Right atrium auricular region (tissue), 2 donors: Measurements from ENCODE around the gene FAM13A. TPM values are rescaled to one million over a fixed set of nuclear protein-coding genes. Genes with fewer than 3 reads are reported as not detected.

Source experiments
- DNase-seq: peaks from one replicate; pipeline ENCODE4 v3.0.0-alpha.2; 2019; ENCODE audit warnings: low spot score
- H3K27ac ChIP-seq, 2 donors: fragments of 200-600 bp; sonication (generic); 1 replicate in 1 of 2; 2 replicates in 1 of 2; pipeline ENCODE4 v1.5.1; 2016 to 2019
- H3K27me3 ChIP-seq, 2 donors: fragments of 200-600 bp; sonication (generic); one replicate each; pipeline versions ENCODE4 v1.5.1 to v1.6.0; 2017 to 2019
- H3K36me3 ChIP-seq: fragments of 200-600 bp; sonication (generic); one replicate; pipeline ENCODE4 v1.5.1; 2016
- H3K4me1 ChIP-seq, 2 donors: fragments of 200-600 bp; sonication (generic); one replicate each; pipeline versions ENCODE4 v1.5.1 to v1.6.0; 2017 to 2019
- H3K4me3 ChIP-seq, 2 donors: fragments of 200-600 bp; sonication (generic); 1 replicate in 1 of 2; 2 replicates in 1 of 2; pipeline ENCODE4 v1.5.1; 2017 to 2019; ENCODE audit warnings: mild to moderate bottlenecking in 1 of 2, moderate library complexity in 1 of 2
- H3K9me3 ChIP-seq, 2 donors: fragments of 200-600 bp; sonication (generic); one replicate each; pipeline ENCODE4 v1.5.1; 2019
- total RNA-seq, 2 donors: library from RNA; depleted of rRNA; stranded (reverse); fragments of >200 nt; gene quantifications; one replicate each; pipeline ENCODE4 v1.1.0, GENCODE V29; 2016
- TF ChIP-seq, protein P1 (sequence below), 2 donors: fragments of 200-600 bp; sonication (generic); IDR thresholded peaks; one replicate each; pipeline ENCODE4 v1.5.1; 2019; ENCODE audit warnings: antibody characterized with exemption in 2 of 2

The FAM13A gene
- total RNA-seq, 2 donors from 2014 or later, result 8.1 to 13.6 TPM

DNA sequence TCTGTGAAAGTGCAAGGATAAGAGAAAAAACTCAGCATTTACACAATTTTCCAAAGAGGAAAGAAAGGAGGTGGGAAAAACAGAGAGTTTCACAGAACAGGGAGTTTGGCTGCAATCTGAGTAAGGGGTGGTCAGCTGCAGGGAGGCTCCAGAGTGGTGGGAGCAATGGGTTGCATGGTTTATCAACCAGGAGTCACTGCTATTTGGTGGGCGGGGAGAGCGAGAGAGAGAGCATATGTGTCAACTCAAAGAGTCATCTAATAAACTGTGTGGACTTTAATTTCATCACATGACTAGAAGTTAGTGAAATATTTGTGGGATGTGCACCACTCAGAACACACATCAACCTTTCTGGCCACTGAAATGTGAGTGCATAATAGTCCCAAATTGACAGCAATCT is 94.6 kb downstream of the FAM13A start:
- H3K36me3 ChIP-seq, result no peaks in the 10 kb centered on the region

DNA sequence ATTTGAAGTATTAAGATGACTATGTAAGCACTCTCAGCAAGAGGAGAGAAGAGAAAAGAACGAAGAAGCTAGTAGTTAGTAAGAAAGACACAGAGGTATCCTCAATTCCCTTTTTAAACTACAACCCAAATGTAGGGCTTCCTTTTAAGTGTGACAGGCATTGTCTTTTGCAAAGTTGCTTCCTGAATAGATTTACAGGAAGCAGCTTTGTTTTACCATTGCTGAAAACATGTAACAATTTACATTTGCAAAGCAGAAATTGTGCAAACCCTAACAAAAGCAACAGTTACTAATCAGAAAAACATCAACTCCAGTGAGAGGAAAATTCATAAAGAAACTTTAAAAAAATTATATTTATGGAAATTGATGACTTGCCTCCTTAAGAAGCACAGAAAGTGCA is 96.4 kb downstream of the FAM13A start:
- H3K4me1 ChIP-seq, result no peaks in the 10 kb centered on the region
- no peak overlapping the region for H3K27ac ChIP-seq
- H3K36me3 ChIP-seq, result no peaks in the 10 kb centered on the region
- H3K9me3 ChIP-seq, result no peaks in the 10 kb centered on the region
- DNase-seq, result no peak
- H3K27me3 ChIP-seq, result no peaks in the 10 kb centered on the region
- H3K4me3 ChIP-seq, result no peak overlapping the region
- TF ChIP-seq, protein P1, sequence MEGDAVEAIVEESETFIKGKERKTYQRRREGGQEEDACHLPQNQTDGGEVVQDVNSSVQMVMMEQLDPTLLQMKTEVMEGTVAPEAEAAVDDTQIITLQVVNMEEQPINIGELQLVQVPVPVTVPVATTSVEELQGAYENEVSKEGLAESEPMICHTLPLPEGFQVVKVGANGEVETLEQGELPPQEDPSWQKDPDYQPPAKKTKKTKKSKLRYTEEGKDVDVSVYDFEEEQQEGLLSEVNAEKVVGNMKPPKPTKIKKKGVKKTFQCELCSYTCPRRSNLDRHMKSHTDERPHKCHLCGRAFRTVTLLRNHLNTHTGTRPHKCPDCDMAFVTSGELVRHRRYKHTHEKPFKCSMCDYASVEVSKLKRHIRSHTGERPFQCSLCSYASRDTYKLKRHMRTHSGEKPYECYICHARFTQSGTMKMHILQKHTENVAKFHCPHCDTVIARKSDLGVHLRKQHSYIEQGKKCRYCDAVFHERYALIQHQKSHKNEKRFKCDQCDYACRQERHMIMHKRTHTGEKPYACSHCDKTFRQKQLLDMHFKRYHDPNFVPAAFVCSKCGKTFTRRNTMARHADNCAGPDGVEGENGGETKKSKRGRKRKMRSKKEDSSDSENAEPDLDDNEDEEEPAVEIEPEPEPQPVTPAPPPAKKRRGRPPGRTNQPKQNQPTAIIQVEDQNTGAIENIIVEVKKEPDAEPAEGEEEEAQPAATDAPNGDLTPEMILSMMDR (IDR thresholded peaks at IDR 0.05), result no peak

More for the DNA sequence above, 94.6 kb downstream of the FAM13A start:
- no peak overlapping the region for H3K27ac ChIP-seq
- no peaks in the 10 kb centered on the region for H3K4me1 ChIP-seq
- TF ChIP-seq, protein P1 (IDR thresholded peaks at IDR 0.05), result no peak
- no peak for DNase-seq
- H3K9me3 ChIP-seq, result no peaks in the 10 kb centered on the region
- H3K4me3 ChIP-seq, result no peak overlapping the region
- H3K27me3 ChIP-seq, result no peaks in the 10 kb centered on the region

DNA sequence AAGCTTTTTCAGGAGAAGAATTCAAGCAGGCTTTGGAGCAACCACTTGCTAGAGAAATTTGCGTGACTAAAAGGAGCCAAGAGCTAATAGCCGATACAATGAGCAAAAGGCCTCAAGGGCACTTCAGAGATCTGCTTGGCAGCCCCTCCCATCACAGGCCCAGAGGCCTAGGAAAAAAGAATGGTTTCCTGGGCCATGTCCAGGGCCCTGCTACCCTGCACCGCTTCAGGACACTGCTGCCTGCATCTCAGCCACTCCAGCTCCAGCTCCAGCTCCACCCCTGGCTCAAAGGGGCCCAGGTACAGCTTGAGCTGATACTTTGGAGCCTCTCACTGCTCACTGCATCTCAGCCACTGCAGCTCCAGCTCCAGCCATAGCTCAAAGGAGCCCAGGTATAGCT is 98.9 kb downstream of the FAM13A start:
- TF ChIP-seq, protein P1 (IDR thresholded peaks at IDR 0.05), result no peak
- Histone ChIP-seq H3K4me1 (no peaks in the 10 kb centered on the region), H3K4me3 (no peak overlapping the region), H3K9me3 (no peaks in the 10 kb centered on the region), H3K27ac (no peak overlapping the region), H3K27me3 (no peaks in the 10 kb centered on the region), H3K36me3 (no peaks in the 10 kb centered on the region)
- no peak for DNase-seq

DNA sequence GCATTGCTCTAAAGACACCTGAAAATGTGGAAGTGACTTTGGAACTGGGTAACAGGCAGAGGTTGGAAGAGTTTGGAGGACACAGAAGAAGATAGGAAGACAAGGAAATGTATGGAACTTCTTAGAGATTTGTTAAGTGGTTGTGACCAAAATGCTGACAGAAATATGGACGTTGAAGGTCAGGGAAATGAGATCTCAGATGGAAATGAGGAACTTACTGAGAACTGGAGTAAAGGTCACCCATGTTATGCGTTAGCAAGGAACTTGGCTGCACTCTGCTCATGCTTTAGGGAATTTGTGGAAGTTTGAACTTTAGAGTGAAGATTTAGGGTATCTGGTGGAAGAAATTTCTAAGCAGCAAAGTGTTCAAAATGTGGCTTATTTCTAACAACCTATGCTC is 99.4 kb downstream of the FAM13A start:
- TF ChIP-seq, protein P1 (IDR thresholded peaks at IDR 0.05), result no peak
- H3K4me1 ChIP-seq, result no peaks in the 10 kb centered on the region
- no peaks in the 10 kb centered on the region for H3K27me3 ChIP-seq
- DNase-seq, result no peak
- H3K27ac ChIP-seq, result no peak overlapping the region
- no peaks in the 10 kb centered on the region for H3K9me3 ChIP-seq
- H3K4me3 ChIP-seq, result no peak overlapping the region
- no peaks in the 10 kb centered on the region for H3K36me3 ChIP-seq

DNA sequence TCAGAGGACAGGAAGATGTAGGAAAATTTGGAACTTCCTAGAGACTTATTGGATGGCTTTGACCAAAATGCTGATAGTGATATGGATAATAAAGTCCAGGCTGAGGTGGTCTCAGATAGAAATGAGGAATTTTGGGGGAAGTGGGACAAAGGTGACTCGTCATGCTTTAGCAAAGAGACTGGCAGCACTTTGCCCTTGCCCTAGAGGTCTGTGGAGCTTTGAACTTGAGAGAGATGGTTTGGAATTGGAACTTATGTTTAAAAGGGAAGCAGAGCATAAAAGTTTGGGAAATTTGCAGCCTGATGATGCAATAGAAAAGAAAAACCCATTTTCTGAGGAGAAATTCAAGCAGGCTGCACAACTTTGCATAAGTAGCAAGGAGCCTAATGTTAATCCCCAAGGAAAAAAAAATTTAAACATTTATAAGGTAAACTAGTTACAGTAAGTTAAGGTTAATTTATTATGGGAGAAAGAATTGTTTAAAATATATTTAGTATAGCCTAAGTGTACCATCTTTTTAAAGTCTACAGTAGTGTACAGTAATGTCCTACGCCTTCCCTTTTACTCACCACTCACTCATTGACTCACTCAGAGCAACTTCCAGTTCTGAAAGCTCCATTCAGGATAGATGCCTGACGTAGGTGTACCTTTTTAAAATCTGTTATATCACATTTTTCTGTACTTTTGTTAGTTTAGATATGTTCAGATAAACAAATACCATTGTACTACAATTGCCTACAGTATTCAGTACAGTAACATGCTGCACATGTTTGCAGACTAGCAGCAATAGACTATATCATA is 101.2 kb downstream of the FAM13A start:
- Histone ChIP-seq H3K27me3 (no peaks in the 10 kb centered on the region), H3K36me3 (no peaks in the 10 kb centered on the region), H3K27ac (no peak overlapping the region), H3K4me1 (no peaks in the 10 kb centered on the region), H3K4me3 (no peak overlapping the region), H3K9me3 (no peaks in the 10 kb centered on the region)
- TF ChIP-seq, protein P1 (IDR thresholded peaks at IDR 0.05), result no peak
- no peak for DNase-seq

DNA sequence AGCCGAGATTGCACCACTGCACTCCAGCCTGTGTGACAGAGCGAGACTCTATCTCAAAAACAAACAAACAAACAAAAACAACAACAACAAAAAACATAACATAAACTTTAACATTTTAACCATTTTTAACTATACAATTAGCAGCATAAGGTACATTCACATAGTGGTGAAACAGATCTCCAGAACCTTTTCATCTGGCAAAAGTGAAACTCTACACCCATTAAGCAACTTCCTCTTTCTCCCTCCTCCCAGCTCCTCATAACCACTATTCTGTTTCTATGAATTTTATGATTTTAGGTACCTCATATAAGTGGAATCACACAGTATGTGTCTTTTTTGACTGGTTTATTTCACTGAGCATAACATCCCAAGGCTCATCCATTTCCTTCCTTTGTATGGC is 103.6 kb downstream of the FAM13A start:
- H3K4me3 ChIP-seq, result no peak overlapping the region
- no peaks in the 10 kb centered on the region for H3K9me3 ChIP-seq

More for the DNA sequence above, 103.6 kb downstream of the FAM13A start:
- Histone ChIP-seq H3K27me3 (no peaks in the 10 kb centered on the region), H3K27ac (no peak overlapping the region), H3K4me1 (no peaks in the 10 kb centered on the region), H3K36me3 (no peaks in the 10 kb centered on the region)
- DNase-seq, result no peak
- TF ChIP-seq, protein P1 (IDR thresholded peaks at IDR 0.05), result no peak
